Loucy (cell line): ENCODE data around the gene GSDME.

Experiments
- H2AFZ ChIP-seq: fragments of 200-600 bp; sonication (generic); 2 replicates; pipeline ENCODE4 v1.6.0; 2016; ENCODE audit warnings: antibody characterized with exemption, mild to moderate bottlenecking, low read length, moderate library complexity
- H3F3A ChIP-seq: fragments of 200-600 bp; 2 replicates; pipeline ENCODE4 v1.6.0; 2016; ENCODE audit warnings: antibody characterized with exemption, low read depth, mild to moderate bottlenecking
- H3K27me3 ChIP-seq: fragments of 200-600 bp; sonication (generic); 2 replicates; pipeline ENCODE4 v1.6.1; 2014; ENCODE audit warnings: low read length, mild to moderate bottlenecking; ENCODE audit not compliant: insufficient read depth, poor library complexity, severe bottlenecking
- H3K36me3 ChIP-seq: fragments of 200-600 bp; sonication (generic); 2 replicates; pipeline ENCODE4 v1.6.1; 2016; ENCODE audit warnings: low read length; ENCODE audit not compliant: insufficient read depth
- H3K4me1 ChIP-seq: fragments of 200-600 bp; sonication (generic); 2 replicates; pipeline ENCODE4 v1.5.1; 2014; ENCODE audit warnings: low read length, mild to moderate bottlenecking; ENCODE audit not compliant: insufficient read depth, poor library complexity, severe bottlenecking
- H3K4me2 ChIP-seq: fragments of 200-600 bp; sonication (generic); 2 replicates; pipeline ENCODE4 v1.6.0; 2014; ENCODE audit warnings: antibody characterized with exemption, low read length, low read depth, mild to moderate bottlenecking; ENCODE audit not compliant: poor library complexity, severe bottlenecking
- H3K4me3 ChIP-seq: fragments of 200-600 bp; sonication (generic); 2 replicates; pipeline ENCODE4 v1.5.1; 2014; ENCODE audit warnings: low read length, mild to moderate bottlenecking, mixed read lengths; ENCODE audit not compliant: poor library complexity, severe bottlenecking
- H3K79me2 ChIP-seq: fragments of 200-600 bp; sonication (generic); 2 replicates; pipeline ENCODE4 v1.6.1; 2014; ENCODE audit warnings: low read length; ENCODE audit not compliant: insufficient read depth
- H3K9ac ChIP-seq: fragments of 200-600 bp; sonication (generic); 2 replicates; pipeline ENCODE4 v1.6.0; 2014; ENCODE audit warnings: mild to moderate bottlenecking, low read depth, low read length, moderate library complexity; ENCODE audit not compliant: poor library complexity, severe bottlenecking
- H3K9me2 ChIP-seq: fragments of 200-600 bp; sonication (generic); replicated peaks from 2 replicates; pipeline ENCODE4 v1.6.1; 2016; ENCODE audit warnings: low read depth, low read length, mixed read lengths
- H3K9me3 ChIP-seq: fragments of 200-600 bp; sonication (generic); 2 replicates; pipeline ENCODE4 v1.6.1; 2014; ENCODE audit warnings: mild to moderate bottlenecking, antibody characterized with exemption, low read length, low read depth; ENCODE audit not compliant: insufficient read depth
- H4K20me1 ChIP-seq: fragments of 200-600 bp; sonication (generic); 2 replicates; pipeline ENCODE4 v1.6.0; 2014; ENCODE audit warnings: antibody characterized with exemption, low read length, mild to moderate bottlenecking; ENCODE audit not compliant: insufficient read depth, poor library complexity, severe bottlenecking
- EZH2phosphoT487 ChIP-seq: fragments of 200-600 bp; IDR thresholded peaks from 2 replicates; pipeline ENCODE4 v1.6.1; 2018; ENCODE audit warnings: antibody characterized with exemption, mild to moderate bottlenecking, moderate library complexity, borderline replicate concordance
- TF ChIP-seq, protein P1 (sequence below): fragments of 200-600 bp; sonication (generic); conservative IDR thresholded peaks from 2 replicates; pipeline ENCODE4 v1.5.1; 2014; ENCODE audit warnings: mild to moderate bottlenecking, antibody characterized with exemption, low read length

GSDME gene

DNA sequence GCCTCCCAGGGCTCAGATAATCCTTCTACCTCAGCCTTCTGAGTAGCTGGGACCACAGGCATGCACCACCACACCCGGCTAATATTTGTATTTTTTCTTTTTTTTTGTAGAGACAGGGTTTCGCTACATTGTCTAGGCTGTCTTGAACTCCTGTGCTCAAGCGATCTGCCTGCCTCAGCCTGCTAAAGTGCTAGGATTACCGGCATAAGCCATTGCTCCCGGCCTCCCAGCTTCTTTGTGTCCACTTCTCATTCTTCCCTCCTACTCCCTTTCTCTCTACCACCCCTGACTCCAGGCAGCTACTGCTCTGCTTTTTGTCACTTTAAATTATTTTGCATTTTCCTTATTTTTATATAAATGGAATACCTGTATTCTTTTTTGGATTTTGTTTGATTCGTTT, 100.7 kb downstream of the GSDME start:
- no peaks in the 10 kb centered on the region for H4K20me1 ChIP-seq
- H3K9me2 ChIP-seq = no peaks in the 10 kb centered on the region
- no peaks in the 10 kb centered on the region for H3K79me2 ChIP-seq
- TF ChIP-seq EZH2phosphoT487 = no peak
- TF ChIP-seq, protein P1, sequence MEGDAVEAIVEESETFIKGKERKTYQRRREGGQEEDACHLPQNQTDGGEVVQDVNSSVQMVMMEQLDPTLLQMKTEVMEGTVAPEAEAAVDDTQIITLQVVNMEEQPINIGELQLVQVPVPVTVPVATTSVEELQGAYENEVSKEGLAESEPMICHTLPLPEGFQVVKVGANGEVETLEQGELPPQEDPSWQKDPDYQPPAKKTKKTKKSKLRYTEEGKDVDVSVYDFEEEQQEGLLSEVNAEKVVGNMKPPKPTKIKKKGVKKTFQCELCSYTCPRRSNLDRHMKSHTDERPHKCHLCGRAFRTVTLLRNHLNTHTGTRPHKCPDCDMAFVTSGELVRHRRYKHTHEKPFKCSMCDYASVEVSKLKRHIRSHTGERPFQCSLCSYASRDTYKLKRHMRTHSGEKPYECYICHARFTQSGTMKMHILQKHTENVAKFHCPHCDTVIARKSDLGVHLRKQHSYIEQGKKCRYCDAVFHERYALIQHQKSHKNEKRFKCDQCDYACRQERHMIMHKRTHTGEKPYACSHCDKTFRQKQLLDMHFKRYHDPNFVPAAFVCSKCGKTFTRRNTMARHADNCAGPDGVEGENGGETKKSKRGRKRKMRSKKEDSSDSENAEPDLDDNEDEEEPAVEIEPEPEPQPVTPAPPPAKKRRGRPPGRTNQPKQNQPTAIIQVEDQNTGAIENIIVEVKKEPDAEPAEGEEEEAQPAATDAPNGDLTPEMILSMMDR = no peak
- no peak overlapping the region for H3K9ac ChIP-seq
- no peaks in the 10 kb centered on the region for H3K9me3 ChIP-seq
- H3K4me1 ChIP-seq = no peaks in the 10 kb centered on the region
- H2AFZ ChIP-seq = no peak overlapping the region
- H3K27me3 ChIP-seq = no peaks in the 10 kb centered on the region
- H3K4me3 ChIP-seq = no peak overlapping the region
- H3F3A ChIP-seq = no peaks in the 10 kb centered on the region
- H3K4me2 ChIP-seq = no peak overlapping the region
- no peaks in the 10 kb centered on the region for H3K36me3 ChIP-seq

DNA sequence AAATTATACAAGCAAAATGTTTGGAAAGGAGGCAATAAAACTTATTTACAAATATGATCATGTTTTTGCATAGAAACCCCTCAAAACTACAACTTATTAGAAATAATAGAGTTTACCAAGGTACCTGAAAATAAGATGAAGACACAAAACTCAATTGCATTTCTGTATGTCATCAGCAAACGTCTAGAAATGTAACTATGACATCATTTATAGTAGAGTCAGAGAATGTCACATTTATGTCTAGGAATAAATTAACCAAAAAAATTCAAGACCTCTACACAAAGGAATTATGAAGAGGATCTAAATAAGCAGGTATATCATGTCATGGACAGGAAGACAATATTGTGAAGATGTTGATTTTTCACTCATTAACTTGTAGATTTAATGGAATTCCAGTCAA, 103.0 kb downstream of the GSDME start:
- H3K9me2 ChIP-seq = no peaks in the 10 kb centered on the region
- no peaks in the 10 kb centered on the region for H3K9me3 ChIP-seq
- H3K27me3 ChIP-seq = no peaks in the 10 kb centered on the region
- H3K79me2 ChIP-seq = no peaks in the 10 kb centered on the region
- no peaks in the 10 kb centered on the region for H4K20me1 ChIP-seq
- H3K4me3 ChIP-seq = no peak overlapping the region
- TF ChIP-seq EZH2phosphoT487 = no peak
- TF ChIP-seq, protein P1 = no peak
- H3F3A ChIP-seq = no peaks in the 10 kb centered on the region
- no peak overlapping the region for H2AFZ ChIP-seq
- H3K4me2 ChIP-seq = no peak overlapping the region
- no peak overlapping the region for H3K9ac ChIP-seq
- H3K36me3 ChIP-seq = peaks cover 7% of the 10 kb centered on the region; the same call in 1 of the 2 replicates
- no peaks in the 10 kb centered on the region for H3K4me1 ChIP-seq

GRCh38 chr7:24653316-24654085, 103.8 kb downstream of the GSDME start:
- Histone ChIP-seq H3K27me3 (no peaks in the 10 kb centered on the region), H3K9me3 (no peaks in the 10 kb centered on the region), H3K4me2 (no peak overlapping the region), H3K9ac (no peak overlapping the region), H3K4me3 (no peak overlapping the region), H4K20me1 (no peaks in the 10 kb centered on the region), H3K4me1 (no peaks in the 10 kb centered on the region), H2AFZ (no peak overlapping the region), H3K9me2 (no peaks in the 10 kb centered on the region), H3F3A (no peaks in the 10 kb centered on the region), H3K36me3 (peaks cover 7% of the 10 kb centered on the region; the same call in 1 of the 2 replicates), H3K79me2 (no peaks in the 10 kb centered on the region)
- TF ChIP-seq EZH2phosphoT487 = no peak
- TF ChIP-seq, protein P1 = no peak
